ENCODE results near the gene USH2A.
A peak's percentile ranks its signal among the peaks of the same experiment; 100 is the strongest.
"Not testable (repeated sequence)": the region's sequence is repeated elsewhere in the genome, so short reads cannot be mapped to it uniquely, and the experiment has no call there.

The USH2A gene

DNA sequence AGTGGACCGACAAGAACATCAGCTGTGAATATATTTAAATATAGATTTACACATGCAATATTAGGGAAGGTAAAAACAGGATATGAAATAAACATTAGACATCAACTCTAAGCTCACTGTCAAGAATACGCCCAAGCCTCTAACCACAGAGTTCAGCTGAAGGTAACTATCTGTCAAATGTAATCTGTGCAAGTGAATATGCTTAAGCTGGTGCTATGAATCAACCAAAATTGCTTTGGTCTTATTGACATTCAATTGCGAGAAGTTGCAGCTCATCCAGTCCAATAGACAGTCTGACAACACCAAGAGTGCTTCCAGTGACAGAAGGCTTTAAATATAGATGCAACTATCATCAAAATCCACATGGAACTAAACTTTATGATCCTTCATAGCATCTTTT is 32.3 kb downstream of the USH2A start:
- DNase-seq: no peak

DNA sequence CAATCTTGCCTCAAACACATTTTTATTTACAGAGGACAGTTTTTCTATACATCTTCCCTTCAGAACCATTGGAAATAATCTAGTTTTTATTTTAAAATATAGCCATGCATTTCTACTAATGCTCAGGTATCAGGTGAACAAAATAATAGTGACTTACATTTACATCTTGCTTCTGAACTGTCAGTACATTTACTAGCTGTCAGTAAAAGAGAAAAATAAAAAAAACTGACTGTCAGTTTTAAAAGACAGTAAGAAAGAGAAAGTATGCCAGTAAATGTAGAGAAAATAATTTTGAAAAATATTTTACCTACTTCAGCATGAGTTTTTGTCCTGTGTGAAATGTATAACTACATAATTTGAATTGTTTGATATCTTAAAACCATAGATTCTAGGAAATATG is 33.5 kb downstream of the USH2A start:
- no peak for DNase-seq

DNA sequence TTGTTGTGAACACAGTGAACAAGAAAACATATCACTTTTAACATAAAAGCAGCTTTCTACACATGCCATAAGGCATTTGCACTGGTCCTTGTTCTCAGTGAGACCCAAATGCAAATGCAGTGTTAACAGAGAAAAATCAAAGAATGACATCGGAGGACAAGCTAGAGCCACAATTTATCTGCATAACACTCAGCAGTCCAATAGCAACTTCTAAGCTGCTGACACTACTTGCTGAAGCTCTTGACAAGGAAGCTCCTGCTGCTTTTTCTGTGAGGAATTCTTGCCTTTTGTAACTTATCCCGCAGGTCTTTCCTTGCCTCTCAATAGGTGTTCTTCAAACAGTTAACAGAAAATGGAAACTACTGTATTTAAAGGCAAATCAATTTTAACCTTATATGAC is 34.7 kb downstream of the USH2A start:
- no peak for DNase-seq

DNA sequence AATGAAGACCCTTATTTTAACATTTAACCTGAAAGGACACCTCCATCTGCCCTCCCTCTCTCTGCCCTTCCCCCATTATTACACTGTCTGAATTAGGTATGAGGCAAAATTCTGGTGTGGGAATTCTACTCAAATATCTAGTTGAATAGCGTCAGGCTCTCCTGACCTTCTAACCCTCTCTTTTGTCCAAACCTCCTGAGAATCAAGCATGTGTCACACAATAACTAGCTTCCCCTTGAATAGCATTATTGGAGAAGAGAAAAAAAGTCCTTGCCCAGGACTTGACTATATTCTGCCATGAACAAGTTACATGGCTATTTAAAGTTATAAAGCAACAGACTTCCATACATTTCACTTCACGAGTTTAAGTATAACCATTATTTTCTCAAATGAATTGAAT is 35.5 kb downstream of the USH2A start:
- DNase-seq: no peak

DNA sequence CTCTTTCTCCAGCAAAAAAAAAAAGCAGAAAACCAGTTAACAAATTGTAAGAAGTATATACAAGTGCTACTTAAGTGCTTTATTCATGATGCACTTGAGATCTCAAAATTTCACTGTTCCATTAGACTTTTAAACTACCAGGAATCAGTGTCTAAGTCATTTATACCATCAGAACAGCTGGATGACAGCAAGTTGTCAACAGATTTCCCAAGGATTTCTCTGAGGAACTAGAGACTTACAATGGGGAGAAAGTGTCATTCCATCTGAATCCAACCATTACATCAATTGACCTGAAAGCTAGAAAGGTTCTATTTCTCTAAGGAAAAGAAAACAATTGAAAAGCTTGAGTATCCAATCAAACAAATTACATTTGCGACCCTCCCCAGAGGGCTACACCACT is 43.8 kb downstream of the USH2A start:
- no peak for DNase-seq

DNA sequence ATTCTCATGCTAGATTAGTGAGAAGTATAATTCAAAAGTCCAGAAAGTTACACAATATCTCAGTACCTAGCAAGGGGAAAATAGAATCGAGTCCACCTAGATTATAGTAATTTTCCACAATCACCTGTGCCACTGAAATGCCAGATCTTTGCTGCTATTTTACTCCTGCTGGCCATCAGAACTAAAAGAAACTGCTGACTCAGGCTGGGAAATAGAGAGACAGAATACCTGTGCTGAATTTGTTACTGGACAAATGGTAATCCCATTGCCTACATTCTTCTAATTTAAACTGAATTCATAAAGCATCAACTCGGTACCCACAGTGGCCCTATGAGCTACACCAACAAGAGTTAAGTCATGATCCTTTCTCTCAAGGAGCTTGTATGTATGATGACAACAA is 55.0 kb downstream of the USH2A start:
- no peak for DNase-seq

DNA sequence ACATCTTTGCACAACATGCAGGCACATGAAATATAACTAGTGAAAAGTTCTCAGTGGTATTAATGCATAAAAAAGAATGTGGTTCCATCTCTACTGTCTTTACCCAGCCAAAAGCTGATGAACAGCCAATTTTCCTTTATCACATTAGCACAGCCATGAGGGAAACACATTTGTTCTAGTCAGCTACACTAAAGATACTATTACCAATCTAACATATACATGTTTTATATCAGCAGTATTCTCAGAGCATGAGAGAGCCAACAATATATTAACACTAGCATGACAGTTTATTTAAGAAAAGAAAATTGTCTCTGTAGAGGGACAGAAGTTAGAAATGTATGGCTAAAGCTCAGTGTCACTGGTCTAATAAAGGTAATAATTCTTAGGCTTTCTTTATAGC is 56.3 kb downstream of the USH2A start:
- no peak for DNase-seq

DNA sequence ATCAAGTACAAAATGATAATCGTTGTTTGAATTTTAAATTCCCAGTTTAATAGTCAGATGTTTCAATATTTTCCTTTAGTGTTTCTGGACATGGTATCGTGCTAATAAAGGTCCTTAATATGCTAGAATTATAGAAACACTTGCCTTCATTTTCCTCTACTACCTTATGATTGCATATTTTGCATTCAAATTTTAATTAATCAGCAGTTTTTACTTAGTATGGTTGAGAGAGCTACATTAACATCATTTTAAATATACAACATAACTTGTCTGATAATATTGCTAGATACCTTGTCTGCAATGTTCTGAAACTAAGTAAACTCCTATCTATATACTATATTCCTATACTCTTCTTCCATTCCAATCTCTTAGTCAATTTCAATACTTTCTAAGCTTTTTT is 66.3 kb downstream of the USH2A start:
- no peak for DNase-seq

DNA sequence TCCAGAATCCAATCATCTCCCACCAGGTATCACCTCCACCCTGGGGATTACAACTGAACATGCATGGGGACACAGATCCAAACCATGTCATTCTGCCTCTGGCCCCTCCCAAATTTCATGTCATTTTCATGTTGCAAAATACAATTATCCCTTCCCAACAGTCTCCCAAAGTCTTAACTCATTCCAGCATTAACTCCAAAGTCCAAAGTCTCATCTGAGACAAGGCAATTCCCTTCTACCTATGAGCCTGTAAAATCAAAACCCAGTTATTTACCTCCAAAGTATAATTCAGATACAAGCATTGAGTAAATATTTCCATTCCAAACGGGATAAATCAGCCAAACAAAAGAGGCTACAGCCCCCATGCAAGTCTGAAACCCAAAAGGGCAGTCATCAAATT is 73.1 kb downstream of the USH2A start:
- no peak for DNase-seq

DNA sequence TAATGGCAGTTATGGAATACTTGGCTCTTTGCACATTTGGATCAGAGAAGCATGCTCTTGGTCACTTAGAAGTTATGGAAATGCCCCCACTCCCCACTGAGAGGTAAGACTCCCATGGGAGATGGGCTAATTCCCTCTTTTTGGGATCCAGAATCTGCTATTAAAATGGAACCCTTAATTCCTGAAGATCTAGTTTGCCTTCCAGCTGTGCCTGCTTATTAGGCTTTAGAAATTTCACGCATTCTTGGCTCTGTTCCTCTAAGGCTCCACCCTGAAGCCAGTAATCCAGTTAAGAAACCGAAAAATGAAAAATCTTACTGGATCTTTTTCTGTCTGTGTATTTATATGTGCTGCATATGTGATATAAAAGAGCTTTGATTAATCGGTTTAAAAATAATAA is 76.7 kb downstream of the USH2A start:
- DNase-seq: no peak

DNA sequence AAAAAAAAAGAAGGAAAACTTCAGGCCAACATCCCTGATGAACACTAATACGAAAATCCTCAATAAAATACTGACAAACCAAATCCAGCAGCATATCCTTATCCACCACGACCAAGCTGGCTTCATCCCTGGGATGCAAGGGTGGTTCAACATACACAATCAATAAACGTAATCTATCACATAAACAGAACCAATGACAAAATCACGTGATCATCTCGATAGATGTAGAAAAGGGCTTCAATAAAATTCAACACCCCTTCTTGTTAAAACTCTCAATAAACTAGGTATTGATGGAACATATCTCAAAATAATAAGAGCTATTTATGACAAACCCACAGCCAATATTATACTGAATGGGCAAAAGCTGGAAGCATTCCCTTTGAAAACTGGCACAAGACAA is 82.7 kb downstream of the USH2A start:
- DNase-seq: not testable (repeated sequence)

DNA sequence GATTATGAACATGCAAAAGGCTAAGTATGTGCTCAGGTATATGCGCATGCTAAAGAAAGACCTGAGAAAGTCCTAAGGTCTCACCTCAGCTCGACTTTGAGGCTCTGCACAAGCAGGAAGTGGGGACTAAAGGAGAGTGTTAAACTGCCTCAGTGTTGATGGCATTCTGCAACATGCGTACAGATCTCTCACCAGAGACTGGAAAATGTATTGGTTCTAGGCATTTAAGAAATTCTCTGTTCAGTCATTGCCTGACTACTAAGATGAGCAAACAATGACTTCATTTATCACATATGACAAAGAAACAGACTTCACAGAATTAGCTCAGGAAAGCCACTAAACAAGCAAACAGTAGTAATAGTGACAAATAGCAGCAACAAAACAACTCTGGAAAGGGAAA is 90.8 kb downstream of the USH2A start:
- DNase-seq: no peak

DNA sequence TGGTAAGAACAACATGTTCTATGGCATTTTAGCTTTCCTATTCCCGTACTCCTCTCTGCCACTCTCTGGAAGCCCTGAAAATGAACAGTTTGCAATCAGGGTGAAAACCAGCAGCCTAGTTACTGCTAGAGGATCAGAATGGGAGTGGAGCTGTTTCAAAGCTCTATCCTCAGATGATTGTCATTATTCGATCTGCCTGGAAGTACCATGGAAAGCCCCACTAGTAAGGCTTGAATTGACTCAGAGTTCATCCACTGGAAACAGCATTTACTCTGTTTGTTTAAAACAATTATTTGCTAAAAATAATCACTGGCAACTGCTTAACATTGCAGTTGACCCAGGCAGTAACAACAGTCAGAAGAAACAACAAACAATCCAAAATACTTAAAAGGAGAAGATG is 91.2 kb downstream of the USH2A start:
- DNase-seq: no peak

DNA sequence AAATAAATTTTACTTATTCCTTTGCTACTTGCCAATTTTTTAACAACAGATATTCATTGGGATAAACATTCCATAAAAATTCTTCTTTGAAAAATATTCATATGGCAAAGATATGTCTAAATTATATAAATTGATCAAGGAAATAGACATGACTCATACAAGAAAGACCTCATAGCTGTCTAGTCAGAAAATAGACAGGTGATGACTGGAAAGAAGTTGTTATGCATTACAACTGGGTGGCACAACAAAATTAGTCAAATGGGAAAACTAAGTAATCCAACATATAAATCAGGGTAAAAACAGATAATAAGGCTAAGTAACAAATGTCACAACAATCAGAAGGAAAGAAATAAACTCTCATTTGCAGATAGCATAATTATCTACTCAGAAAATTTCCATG is 92.0 kb downstream of the USH2A start:
- DNase-seq: no peak

DNA sequence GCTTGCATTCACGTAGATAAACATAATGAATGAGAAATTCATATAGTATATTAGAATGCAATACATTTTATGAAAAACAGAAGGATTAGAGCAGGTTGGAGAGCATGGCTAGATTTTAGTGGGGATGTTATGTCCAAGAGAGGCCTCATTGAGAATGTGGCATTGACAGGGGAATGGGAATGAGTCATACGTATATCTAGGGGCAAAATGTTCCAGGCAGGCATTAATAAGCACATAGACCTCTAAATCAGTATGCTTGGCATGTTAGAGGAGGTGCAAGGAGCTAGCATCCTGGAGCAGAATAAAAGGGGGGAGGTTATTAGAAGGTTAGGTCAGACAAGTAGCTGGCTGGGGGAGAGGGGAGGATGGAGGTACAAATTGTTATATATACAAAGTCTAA is 93.0 kb downstream of the USH2A start:
- no peak for DNase-seq

DNA sequence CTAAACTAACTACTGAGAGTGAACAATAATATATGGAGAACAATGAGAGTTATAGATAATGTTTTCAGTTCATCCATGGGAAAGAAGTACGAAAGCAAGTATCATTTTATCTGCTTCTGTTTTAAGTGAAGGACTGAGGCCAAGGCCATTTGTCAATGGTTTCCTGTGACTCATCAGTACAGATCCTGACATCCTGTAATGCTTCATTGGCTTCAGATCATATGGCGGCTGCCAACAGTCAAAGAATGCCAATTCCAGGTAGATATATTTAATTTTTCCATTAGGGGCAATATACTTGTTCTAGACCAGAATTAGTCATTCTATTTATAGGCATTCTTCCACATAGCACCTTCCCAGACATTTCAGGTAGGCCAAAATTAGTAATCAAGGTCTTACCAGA is 97.3 kb downstream of the USH2A start:
- no peak for DNase-seq

DNA sequence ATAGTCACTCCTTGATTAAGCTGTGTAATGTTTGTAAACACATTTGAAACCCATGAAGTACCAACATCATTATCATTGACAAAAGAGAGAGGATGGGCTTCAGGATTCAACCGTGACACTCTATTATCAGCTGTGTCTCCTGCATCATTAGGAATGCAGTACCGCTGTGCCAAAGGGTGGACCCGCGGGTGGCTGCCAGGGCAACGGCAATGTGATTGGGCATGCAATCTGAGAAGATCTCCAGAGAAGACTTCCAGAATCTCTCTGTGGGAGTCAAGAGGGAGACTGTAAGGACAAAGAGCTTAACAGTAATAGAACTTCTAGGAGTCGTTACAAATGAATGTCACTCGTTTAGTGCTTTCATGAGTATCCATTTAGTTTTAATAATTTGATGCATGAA is 97.9 kb downstream of the USH2A start:
- DNase-seq: no peak

DNA sequence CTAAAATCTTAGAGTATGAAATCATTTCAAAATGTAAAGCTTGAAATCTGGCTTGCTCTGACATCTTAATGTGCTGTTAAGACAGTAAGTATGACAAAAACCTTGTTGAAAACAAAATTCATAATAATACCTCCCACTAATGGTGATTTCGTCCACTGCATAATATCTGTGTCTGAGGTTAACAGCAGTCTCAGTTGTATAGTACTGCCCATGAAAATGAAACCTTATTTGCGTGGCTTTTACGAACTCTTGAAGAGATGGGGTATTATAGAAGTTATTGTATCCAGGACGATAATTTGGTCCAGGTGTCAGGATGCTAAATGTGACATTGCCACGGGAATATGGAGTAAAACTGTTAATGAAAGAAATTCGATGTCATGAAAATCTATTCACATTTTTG is 99.9 kb downstream of the USH2A start:
- no peak for DNase-seq

DNA sequence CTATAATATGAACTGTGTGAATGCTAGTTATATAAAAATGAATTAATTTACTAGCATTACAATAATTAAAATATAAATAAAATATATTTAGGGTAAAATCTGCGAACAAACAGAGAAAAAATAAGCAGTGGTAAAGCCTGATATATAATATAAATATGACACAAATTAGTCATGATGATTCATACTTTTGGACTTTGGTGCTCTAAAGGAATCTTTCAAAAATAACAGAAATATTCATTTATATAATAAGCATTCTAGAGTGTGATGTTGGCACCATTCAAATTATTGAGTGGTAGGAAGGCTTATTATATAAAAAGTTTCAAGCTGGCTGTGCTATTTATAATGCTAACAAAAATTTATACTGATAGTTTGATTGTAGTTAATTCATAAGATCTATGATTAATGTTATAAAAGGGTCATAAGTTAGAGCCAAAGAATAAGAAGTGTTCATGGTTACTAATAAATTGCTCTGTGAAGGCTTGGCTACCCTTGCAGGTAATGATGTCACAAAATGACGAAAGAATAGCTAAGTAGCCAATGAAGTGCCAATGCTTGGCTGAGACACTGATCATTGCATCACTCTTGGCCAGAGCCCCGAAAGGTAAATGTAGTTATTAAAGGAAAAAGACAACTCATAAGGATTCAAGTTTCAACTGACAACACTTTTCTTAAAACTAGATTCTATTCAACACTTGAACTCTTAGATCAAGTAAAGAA is 108.7 kb downstream of the USH2A start:
- DNase-seq: no peak

DNA sequence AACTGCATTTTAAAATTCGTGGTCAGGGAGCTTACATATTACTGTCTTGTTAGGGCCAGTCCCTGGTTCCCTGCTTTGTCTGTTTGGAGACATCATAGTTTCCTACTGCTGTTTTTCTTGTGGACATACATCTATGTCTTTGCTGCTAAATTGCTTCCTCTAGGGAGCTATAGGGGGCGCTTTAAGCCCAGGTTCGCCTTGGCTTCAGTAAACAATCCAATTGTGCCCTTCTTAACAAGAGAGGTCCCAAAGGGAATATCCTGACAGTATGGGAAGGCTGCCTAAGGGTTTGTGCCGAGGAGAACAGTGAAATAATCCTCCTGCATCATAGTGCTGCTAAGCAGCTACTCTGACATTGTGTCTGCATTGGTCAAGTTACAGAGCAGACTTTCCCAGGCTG is 112.5 kb downstream of the USH2A start:
- peak; percentile 73 for DNase-seq

DNA sequence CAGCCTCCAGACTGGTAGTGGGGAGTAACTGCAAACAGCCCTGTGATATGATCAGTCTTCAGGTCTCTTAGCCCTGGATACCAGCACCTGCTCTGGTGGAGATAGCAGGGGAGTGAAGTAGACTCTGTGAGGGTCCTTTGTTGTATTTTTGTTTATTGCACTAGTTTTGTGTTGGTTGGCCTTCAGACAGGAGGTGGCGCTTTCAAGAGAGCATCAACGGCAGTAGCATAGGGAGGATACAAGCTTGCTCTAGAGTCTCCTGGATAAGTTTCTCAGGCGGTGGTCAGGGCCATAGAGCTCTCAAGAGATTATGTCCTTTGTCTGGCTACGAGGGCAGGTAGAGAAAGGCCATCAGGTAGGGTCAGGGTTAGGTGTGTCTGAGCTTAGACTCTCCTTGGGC is 116.4 kb downstream of the USH2A start:
- no peak for DNase-seq

DNA sequence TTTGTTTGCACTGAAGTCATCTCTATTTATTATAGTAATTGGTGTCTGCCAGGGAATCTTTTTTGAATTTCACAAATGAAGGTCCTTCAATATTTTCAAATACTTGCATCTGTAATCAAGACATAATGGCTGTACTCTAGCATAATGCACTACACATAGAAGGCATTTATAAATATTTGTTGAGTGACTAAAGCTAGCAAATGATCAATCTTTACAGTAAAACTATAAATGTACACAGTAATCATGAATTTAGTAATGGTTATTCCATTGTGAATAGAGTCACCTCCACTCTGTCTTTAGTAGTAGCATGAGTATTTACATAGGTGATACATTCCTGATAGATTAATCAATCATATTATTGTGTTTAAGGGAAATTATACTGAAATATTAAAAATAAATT is 119.6 kb downstream of the USH2A start:
- no peak for DNase-seq

DNA sequence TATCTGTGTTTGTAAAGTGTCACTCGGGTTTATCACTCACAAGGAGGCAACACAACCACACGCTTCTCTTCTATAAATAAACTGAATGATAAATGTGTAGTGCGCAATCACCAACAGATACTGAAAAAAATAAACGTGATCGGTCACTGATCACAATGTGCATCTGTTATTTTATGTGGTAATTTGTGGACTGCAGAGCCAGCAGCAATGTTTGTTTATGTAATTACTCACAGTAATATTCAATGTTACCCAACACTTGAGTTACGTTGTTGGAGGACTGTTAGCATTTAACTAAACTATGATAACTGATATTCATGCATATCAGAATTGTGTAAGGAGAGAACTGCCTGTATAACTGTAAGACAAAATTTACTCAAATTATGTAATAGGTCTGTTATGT is 129.6 kb downstream of the USH2A start:
- DNase-seq: no peak

DNA sequence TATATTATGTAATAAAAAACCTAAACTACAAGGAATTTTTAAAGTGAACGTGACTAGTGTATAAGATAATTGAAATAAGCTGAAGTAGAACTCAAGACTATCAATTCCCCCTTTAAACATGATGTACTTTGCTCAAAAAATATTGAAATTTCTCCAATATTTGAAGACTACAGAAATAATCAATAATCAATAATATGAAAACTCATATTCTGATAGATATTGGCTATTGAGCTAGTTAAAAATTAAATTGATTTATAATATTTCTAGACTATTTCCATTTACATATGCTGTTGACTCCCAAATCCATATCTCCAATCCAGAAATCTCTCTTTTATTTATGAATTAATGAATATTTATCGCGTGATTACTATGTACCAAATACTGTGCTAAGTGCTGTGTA is 133.2 kb downstream of the USH2A start:
- no peak for DNase-seq

DNA sequence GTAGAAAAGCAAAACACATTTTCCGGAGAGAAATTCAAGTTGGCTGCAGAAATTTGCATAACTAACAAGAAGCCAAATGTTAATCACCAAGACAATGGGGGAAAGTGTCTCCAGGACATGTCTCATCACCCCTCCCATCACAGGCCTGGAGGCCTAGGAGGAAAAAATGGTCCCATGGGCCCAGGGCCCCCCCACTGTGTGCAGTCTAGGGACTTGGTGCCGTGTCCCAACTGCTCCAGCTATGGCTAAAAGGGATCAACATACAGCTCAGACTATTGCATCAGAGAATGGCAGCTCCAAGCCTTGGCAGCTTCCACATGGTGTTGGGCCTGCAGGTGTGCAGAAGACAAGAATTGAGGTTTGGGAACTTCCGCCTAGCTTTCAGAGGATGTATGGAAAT is 138.2 kb downstream of the USH2A start:
- DNase-seq: no peak

DNA sequence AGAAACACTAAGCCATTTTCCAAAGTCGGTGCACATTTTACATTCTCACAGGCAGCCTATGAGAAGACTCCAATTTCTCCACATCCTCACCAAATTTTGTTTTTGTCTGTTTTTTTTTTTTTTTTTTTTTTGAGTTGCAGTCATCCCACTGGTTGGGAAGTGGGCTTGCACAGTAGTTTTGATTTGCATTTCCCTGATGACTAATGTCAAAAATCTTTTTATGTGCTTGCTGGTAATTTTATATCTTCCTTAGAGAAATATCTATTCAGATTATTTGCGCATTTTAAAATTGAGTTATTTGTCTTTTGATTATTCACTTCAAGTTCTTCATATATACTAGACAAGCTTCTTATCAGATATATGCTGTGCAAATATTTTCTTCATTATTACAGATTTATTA is 141.5 kb downstream of the USH2A start:
- no peak for DNase-seq
